Smooth muscle cell (in vitro differentiated cells): ENCODE data around the gene CEP85L. TPM values are rescaled to one million over a fixed set of nuclear protein-coding genes. Genes with fewer than 3 reads are reported as not detected.

Experiments
- DNase-seq: peaks from one replicate; lab custom pipeline; 2025; ENCODE audit not compliant: unreplicated experiment; lab: John Stamatoyannopoulos, UW
- H2AFZ ChIP-seq: fragments of 200-600 bp; sonication (generic); 2 replicates; pipeline ENCODE4 v1.6.0; 2016; ENCODE audit warnings: antibody characterized with exemption, low read depth, mild to moderate bottlenecking
- H3F3A ChIP-seq: fragments of 200-600 bp; sonication (generic); 2 replicates; pipeline ENCODE4 v1.6.0; 2017; ENCODE audit warnings: antibody characterized with exemption, low read depth
- H3K27ac ChIP-seq: fragments of 200-600 bp; sonication (generic); 2 replicates; pipeline ENCODE4 v1.5.1; 2016; ENCODE audit warnings: low read depth, mild to moderate bottlenecking
- H3K27me3 ChIP-seq: fragments of 200-600 bp; sonication (generic); 2 replicates; pipeline ENCODE4 v1.6.1; 2016; ENCODE audit warnings: low read depth, mild to moderate bottlenecking
- H3K36me3 ChIP-seq: fragments of 200-600 bp; sonication (generic); 2 replicates; pipeline ENCODE4 v1.5.1; 2016; ENCODE audit warnings: low read depth
- H3K4me1 ChIP-seq: fragments of 200-600 bp; sonication (generic); 2 replicates; pipeline ENCODE4 v1.5.1; 2016; ENCODE audit warnings: low read depth
- H3K4me2 ChIP-seq: fragments of 200-600 bp; sonication (generic); 2 replicates; pipeline ENCODE4 v1.6.0; 2016; ENCODE audit warnings: mild to moderate bottlenecking
- H3K4me3 ChIP-seq: fragments of 200-600 bp; sonication (generic); 2 replicates; pipeline ENCODE4 v1.5.1; 2016; ENCODE audit warnings: mild to moderate bottlenecking
- H3K79me2 ChIP-seq: fragments of 200-600 bp; sonication (generic); 2 replicates; pipeline ENCODE4 v1.6.0; 2016; ENCODE audit warnings: low read depth, mild to moderate bottlenecking
- H3K9ac ChIP-seq: fragments of 200-600 bp; sonication (generic); 2 replicates; pipeline ENCODE4 v1.6.0; 2016; ENCODE audit warnings: low read depth
- H3K9me3 ChIP-seq: fragments of 200-600 bp; sonication (generic); replicated peaks from 2 replicates; pipeline ENCODE4 v1.5.1; 2016; ENCODE audit warnings: low read depth
- H4K20me1 ChIP-seq: fragments of 200-600 bp; sonication (generic); 2 replicates; pipeline ENCODE4 v1.6.0; 2016; ENCODE audit warnings: low read depth
- WGBS: methylation state at CpG from one replicate; pipeline ENCODE4 v1.1.7; 2016; ENCODE audit warnings: low lambda C conversion rate; 5-methylcytosine and 5-hydroxymethylcytosine counted together
- polyA plus RNA-seq: library from polyadenylated mRNA; unstranded; fragments of >200 nt; fragmentation: Nextera tagmentation; extraction: Ambion mirVana; gene quantifications from 2 replicates; pipeline ENCODE4 v1.2.1, GENCODE V29; 2016
- total RNA-seq: library from RNA; depleted of rRNA; stranded (reverse); fragments of >200 nt; gene quantifications from 2 replicates; pipeline ENCODE4 v1.2.3, GENCODE V29; 2014
- TF ChIP-seq, protein P1 (sequence below): fragments of 200-600 bp; sonication (generic); IDR thresholded peaks from 2 replicates; pipeline ENCODE4 v1.5.1; 2017; ENCODE audit warnings: borderline replicate concordance, mild to moderate bottlenecking, antibody characterized with exemption; ENCODE audit not compliant: insufficient read depth, poor library complexity, severe bottlenecking

CEP85L gene
- total and polyA plus RNA-seq, 2 experiments from 2014 or later, result 36.5 to 65.6 TPM

DNA sequence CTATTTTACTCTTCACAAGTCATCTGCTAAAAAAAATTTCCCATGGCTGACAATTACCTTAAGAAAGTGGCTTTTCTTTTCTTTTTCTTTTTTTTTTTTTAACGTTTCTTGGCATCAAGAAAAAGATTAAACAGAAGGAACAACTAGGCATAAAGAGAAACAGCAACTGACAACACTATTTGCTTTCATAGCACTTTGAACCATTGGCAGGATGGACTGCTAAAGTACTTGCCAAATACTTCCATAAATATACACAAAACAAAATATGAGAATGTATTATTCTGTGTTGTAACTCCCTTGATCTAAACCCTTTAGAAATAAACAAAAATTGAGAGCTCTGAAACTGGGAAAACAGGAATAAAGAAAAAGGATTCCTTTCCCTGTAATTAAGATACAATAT, 123.3 kb downstream of the CEP85L start:
- WGBS, result 91% methylated on average over 1 of the region's 1 CpG
- Histone ChIP-seq H3F3A (no peaks in the 10 kb centered on the region), H3K4me3 (no peak overlapping the region), H3K36me3 (peaks cover 4% of the 10 kb centered on the region), H2AFZ (no peak overlapping the region), H3K4me2 (no peak overlapping the region), H4K20me1 (peaks cover 98% of the 10 kb centered on the region), H3K4me1 (no peaks in the 10 kb centered on the region), H3K27me3 (no peaks in the 10 kb centered on the region), H3K9ac (no peak overlapping the region), H3K9me3 (no peaks in the 10 kb centered on the region), H3K27ac (no peak overlapping the region), H3K79me2 (peaks cover 90% of the 10 kb centered on the region)
- TF ChIP-seq, protein P1, sequence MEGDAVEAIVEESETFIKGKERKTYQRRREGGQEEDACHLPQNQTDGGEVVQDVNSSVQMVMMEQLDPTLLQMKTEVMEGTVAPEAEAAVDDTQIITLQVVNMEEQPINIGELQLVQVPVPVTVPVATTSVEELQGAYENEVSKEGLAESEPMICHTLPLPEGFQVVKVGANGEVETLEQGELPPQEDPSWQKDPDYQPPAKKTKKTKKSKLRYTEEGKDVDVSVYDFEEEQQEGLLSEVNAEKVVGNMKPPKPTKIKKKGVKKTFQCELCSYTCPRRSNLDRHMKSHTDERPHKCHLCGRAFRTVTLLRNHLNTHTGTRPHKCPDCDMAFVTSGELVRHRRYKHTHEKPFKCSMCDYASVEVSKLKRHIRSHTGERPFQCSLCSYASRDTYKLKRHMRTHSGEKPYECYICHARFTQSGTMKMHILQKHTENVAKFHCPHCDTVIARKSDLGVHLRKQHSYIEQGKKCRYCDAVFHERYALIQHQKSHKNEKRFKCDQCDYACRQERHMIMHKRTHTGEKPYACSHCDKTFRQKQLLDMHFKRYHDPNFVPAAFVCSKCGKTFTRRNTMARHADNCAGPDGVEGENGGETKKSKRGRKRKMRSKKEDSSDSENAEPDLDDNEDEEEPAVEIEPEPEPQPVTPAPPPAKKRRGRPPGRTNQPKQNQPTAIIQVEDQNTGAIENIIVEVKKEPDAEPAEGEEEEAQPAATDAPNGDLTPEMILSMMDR, result no peak
- DNase-seq, result no peak

DNA sequence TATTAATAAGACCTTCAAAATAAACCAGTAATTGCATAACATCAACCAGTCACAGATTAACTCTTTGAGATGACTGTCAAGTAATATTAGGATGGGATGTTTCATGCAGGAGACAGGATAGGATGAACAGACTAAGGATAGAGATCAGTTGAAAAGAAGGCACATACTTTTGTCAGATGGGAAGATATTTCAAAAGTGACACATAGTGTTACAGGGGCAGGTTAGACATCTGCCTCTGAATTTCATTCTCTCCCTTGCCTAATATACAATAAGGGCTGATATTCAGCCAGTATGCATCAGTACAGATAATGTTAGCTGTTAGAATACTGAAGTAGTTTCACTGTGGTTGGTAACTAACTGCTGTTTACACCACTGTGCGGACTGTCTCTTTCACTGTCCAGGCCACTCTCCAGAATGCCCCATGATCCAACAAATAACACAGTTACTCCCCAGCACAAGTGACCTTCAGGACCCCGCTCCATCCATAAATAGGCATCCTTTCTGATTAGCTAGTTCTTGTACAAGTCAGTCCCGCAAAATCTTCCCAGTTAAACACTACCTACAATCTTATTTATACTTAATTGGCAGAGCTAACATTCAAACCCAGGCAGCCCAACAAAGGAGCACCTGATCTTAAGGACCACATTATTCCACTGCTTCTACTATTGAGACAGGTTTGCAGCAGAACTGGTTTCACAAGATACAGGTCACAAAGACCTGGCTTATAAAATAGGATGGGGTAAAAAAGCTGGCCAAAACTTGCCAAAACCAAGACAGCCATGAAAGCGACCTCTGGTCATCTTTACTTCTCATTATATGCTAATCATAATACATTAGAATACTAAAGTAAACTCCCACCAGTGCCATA, 125.2 kb downstream of the CEP85L start:
- Histone ChIP-seq H2AFZ (no peak overlapping the region), H3K4me1 (no peaks in the 10 kb centered on the region), H3K27me3 (no peaks in the 10 kb centered on the region), H3F3A (no peaks in the 10 kb centered on the region), H3K9ac (no peak overlapping the region), H3K79me2 (peaks cover 84% of the 10 kb centered on the region), H3K36me3 (peaks cover 10% of the 10 kb centered on the region), H3K4me2 (no peak overlapping the region), H3K4me3 (no peak overlapping the region), H4K20me1 (peaks cover 98% of the 10 kb centered on the region), H3K27ac (no peak overlapping the region), H3K9me3 (no peaks in the 10 kb centered on the region)
- WGBS, result 88% methylated on average over 4 of the region's 4 CpGs
- TF ChIP-seq, protein P1, result no peak
- no peak for DNase-seq

DNA sequence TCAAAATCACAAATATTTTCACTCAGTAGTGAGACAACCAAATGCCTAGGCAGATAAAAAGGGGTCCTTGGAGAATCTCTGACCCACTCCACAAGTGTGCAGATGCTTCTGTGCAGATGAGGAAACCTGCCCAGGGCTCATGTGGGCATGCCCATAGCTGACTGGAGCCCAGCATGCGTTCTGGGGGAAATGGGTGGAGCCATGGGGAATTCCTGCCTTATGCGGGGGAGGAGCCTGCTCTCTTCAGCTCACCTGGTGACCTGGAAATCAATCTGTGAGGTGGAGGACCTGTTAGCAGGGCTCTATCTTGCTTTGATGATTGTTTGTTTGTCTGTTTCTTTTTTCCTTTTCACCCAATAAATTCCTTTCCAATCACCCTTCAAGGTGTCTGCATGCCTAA, 126.7 kb downstream of the CEP85L start:
- H3K27ac ChIP-seq, result no peak overlapping the region
- peaks cover 82% of the 10 kb centered on the region for H3K79me2 ChIP-seq
- no peaks in the 10 kb centered on the region for H3K27me3 ChIP-seq
- no peak overlapping the region for H3K4me2 ChIP-seq
- H3K4me1 ChIP-seq, result no peaks in the 10 kb centered on the region
- no peak overlapping the region for H3K4me3 ChIP-seq
- DNase-seq, result no peak
- H3F3A ChIP-seq, result no peaks in the 10 kb centered on the region
- TF ChIP-seq, protein P1, result no peak
- peaks cover 98% of the 10 kb centered on the region for H4K20me1 ChIP-seq
- H3K9me3 ChIP-seq, result no peaks in the 10 kb centered on the region
- no peak overlapping the region for H2AFZ ChIP-seq
- H3K9ac ChIP-seq, result no peak overlapping the region
- peaks cover 10% of the 10 kb centered on the region for H3K36me3 ChIP-seq
- 71% methylated on average over 2 of the region's 2 CpGs for WGBS
